GM12878 (cell line): ENCODE data around the gene SUN5. TPM values are rescaled to one million over a fixed set of nuclear protein-coding genes. Genes with fewer than 3 reads are reported as not detected.

Experiments used
- ATAC-seq: fragments of 200-7000 bp; cut with Tn5 transposase; 3 replicates; pipeline ENCODE4 v1.9.1; 2020; ENCODE audit warnings: mild to moderate bottlenecking, moderate library complexity
- BruUV-seq: library from RNA; stranded (reverse); fragments of 400-500 nt; replicated peaks from 2 replicates; lab custom pipeline; 2021; lab: Mats Ljungman, UMichigan
- CTCF ChIA-PET: fragments of 300-600 bp; sonication (Branson Sonifier 250); formaldehyde crosslinking; extraction: SDS; loops from one replicate; lab custom pipeline; 2021; ENCODE audit warnings: inconsistent platforms; lab: Yijun Ruan, JAX
- POLR2A ChIA-PET: fragments of 350-600 bp; formaldehyde crosslinking; extraction: SDS; loops from one replicate; lab custom pipeline; 2021; ENCODE audit warnings: inconsistent platforms; lab: Charles Lee
- RAD21 ChIA-PET: fragments of 300-600 bp; sonication (Branson Sonifier 250); formaldehyde crosslinking; loops from one replicate; lab custom pipeline; 2023; ENCODE audit warnings: antibody characterized with exemption; ENCODE audit not compliant: unreplicated experiment; lab: Charles Lee
- SMC1A ChIA-PET: fragments of 300-600 bp; sonication (Branson Sonifier 250); formaldehyde crosslinking; loops from one replicate; lab custom pipeline; 2023; ENCODE audit not compliant: unreplicated experiment, uncharacterized antibody; lab: Charles Lee
- DNase-seq: peaks from one replicate; pipeline ENCODE4 v3.0.0-alpha.2; 2011; ENCODE audit warnings: low read depth, low spot score
- FAIRE-seq: peaks from 3 replicates; lab custom pipeline; 2011; peaks lifted over from hg19 to GRCh38; lab: Jason Lieb, UNC
- H2AFZ ChIP-seq: 2 replicates; pipeline ENCODE4 v1.6.0; 2011; ENCODE audit warnings: low read depth, low read length, control low read depth; ENCODE audit not compliant: control insufficient read depth
- H3K27ac ChIP-seq: 2 replicates; pipeline ENCODE4 v1.5.1; 2011; ENCODE audit warnings: control low read depth; ENCODE audit not compliant: control insufficient read depth, insufficient read depth
- H3K27me3 ChIP-seq, 2 experiments: replicated peaks in 1 of 2; 2 replicates each; pipeline versions ENCODE4 v1.6.0 to v1.6.1; 2011; ENCODE audit warnings: low read length in 1 of 2; ENCODE audit not compliant: control insufficient read depth in 2 of 2, insufficient read depth in 2 of 2
- H3K36me3 ChIP-seq, 2 experiments: 2 replicates each; pipeline ENCODE4 v1.5.1; 2011; ENCODE audit warnings: low read length in 1 of 2; ENCODE audit not compliant: control insufficient read depth in 2 of 2, insufficient read depth in 2 of 2
- H3K4me1 ChIP-seq: 2 replicates; pipeline ENCODE4 v1.6.1; 2011; ENCODE audit warnings: mild to moderate bottlenecking, low read length, moderate library complexity, mixed read lengths; ENCODE audit not compliant: control insufficient read depth, insufficient read depth
- H3K4me2 ChIP-seq: 2 replicates; pipeline ENCODE4 v1.6.0; 2011; ENCODE audit warnings: control low read depth; ENCODE audit not compliant: control insufficient read depth, insufficient read depth
- H3K4me3 ChIP-seq: fragments of 200-600 bp; sonication (generic); 2 replicates; pipeline ENCODE4 v1.5.1; 2016
- H3K79me2 ChIP-seq: 2 replicates; pipeline ENCODE4 v1.6.0; 2011; ENCODE audit warnings: low read length; ENCODE audit not compliant: control insufficient read depth, insufficient read depth
- H3K9ac ChIP-seq: 2 replicates; pipeline ENCODE4 v1.8.0; 2011; ENCODE audit warnings: low read length, control low read depth, mixed read lengths; ENCODE audit not compliant: control insufficient read depth, insufficient read depth
- H3K9me3 ChIP-seq: replicated peaks from 3 replicates; pipeline ENCODE4 v1.5.1; 2011; ENCODE audit warnings: mild to moderate bottlenecking, low read length; ENCODE audit not compliant: control insufficient read depth, insufficient read depth
- H4K20me1 ChIP-seq: 2 replicates; pipeline ENCODE4 v1.6.0; 2011; ENCODE audit not compliant: control insufficient read depth, insufficient read depth
- EGR1 ChIP-seq, 2 experiments: IDR thresholded peaks; 1 replicate in 1 of 2; 2 replicates in 1 of 2; pipeline ENCODE4 v1.6.1; 2011 to 2012; ENCODE audit warnings: low read depth in 2 of 2, low read length in 2 of 2, borderline replicate concordance in 1 of 2, mild to moderate bottlenecking in 1 of 2, moderate library complexity in 1 of 2
- ESRRA ChIP-seq: IDR thresholded peaks from 2 replicates; pipeline ENCODE4 v1.6.1; 2012; ENCODE audit warnings: mild to moderate bottlenecking, low read length, improper control_type of control experiment
- ETV6 ChIP-seq, 2 experiments: fragments of 450-650 bp in 1 of 2; IDR thresholded peaks in 1 of 2; conservative IDR thresholded peaks in 1 of 2; 2 replicates each; pipeline ENCODE4 v1.6.1; 2014; ENCODE audit warnings: antibody characterized with exemption in 1 of 2, borderline replicate concordance in 1 of 2, low read depth in 1 of 2, mild to moderate bottlenecking in 1 of 2, moderate library complexity in 1 of 2
- HDAC6 ChIP-seq: fragments of 200-600 bp; sonication (generic); IDR thresholded peaks from one replicate; pipeline ENCODE4 v1.8.0; 2017; ENCODE audit warnings: antibody characterized with exemption; ENCODE audit not compliant: unreplicated experiment
- IRF4 ChIP-seq: IDR thresholded peaks from 2 replicates; pipeline ENCODE4 v1.6.1; 2011; ENCODE audit warnings: low read depth, low read length
- NR2C2 ChIP-seq: IDR thresholded peaks from 2 replicates; pipeline ENCODE4 v1.6.1; 2011; ENCODE audit warnings: borderline replicate concordance, low read depth; ENCODE audit not compliant: control insufficient read depth, insufficient read length
- SMC3 ChIP-seq: IDR thresholded peaks from 2 replicates; pipeline ENCODE4 v1.6.1; 2011; ENCODE audit warnings: low read length, improper control_type of control experiment, borderline replicate concordance
- SP1 ChIP-seq: IDR thresholded peaks from one replicate; pipeline ENCODE4 v1.6.1; 2011; ENCODE audit warnings: low read depth, low read length
- YBX1 ChIP-seq: fragments of 450-650 bp; IDR thresholded peaks from 2 replicates; pipeline ENCODE4 v1.6.1; 2016; ENCODE audit warnings: antibody characterized with exemption
- WGBS: methylation state at CpG from one replicate; pipeline ENCODE4 v1.1.6; 2016; ENCODE audit warnings: low lambda C conversion rate; ENCODE audit not compliant: insufficient replicate concordance, insufficient coverage; ENCODE audit errors: missing lambda C conversion rate; 5-methylcytosine and 5-hydroxymethylcytosine counted together
- in situ Hi-C: fragments of 300-500 bp; cut with MboI; formaldehyde crosslinking; loops from 9 replicates; pipeline ENCODE4 v1.14.3; 2018; ENCODE audit warnings: mixed read lengths
- intact Hi-C: fragments of 100-400 bp; cut with micrococcal nuclease; formaldehyde crosslinking; loops from one replicate; pipeline ENCODE4 v1.14.2; 2022; ENCODE audit not compliant: unreplicated experiment
- polyA plus RNA-seq, 11 experiments: library from polyadenylated mRNA; depleted of rRNA in 4 of 11; unstranded in 6 of 11; stranded (reverse) in 5 of 11; fragments of >200 nt; fragmentation: Nextera tagmentation in 4 of 11; fragmentation: Illumina TruSeq in 1 of 11; extraction: Ambion mirVana in 4 of 11; extraction: Trizol in 1 of 11; gene quantifications; 1 replicate in 1 of 11; 2 replicates in 10 of 11; pipeline versions ENCODE4 v1.2.1 to v1.2.3, GENCODE V29; 2011 to 2016; ENCODE audit warnings: inconsistent platforms in 2 of 11, missing spikeins in 2 of 11, low read depth in 1 of 11
- total RNA-seq, 4 experiments: library from RNA; depleted of rRNA in 3 of 4; stranded (reverse); fragments of >200 nt in 3 of 4; fragmentation: Illumina TruSeq in 1 of 4; extraction: Trizol in 1 of 4; gene quantifications; 2 replicates each; pipeline versions ENCODE4 v1.2.1 to v1.2.3, GENCODE V29; 2013 to 2021

The SUN5 gene
- total and polyA plus RNA-seq, 10 of the 15 experiments (the other 5 are each of a cell fraction or from before 2014, with no cell fraction given): not detected

DNA sequence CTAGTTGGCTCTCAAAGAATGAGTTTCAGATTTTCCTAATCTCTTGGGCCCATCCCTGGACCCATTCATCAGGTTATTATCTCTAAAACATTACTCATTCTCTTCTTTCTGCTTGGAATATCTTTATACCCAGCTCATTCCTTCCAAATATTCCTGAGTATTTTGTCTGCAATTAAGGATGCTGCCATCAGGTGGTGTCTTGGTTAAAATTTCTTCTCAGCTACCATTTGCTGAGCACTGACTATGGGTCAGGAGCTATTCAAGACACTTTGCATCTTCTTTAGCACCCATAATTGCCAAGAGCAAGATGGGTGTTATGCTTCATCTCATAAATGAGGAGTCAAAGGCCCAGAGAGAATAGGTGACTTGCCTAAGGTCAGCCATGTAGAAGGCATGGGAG is 8.4 kb downstream of the SUN5 start:
- H2AFZ ChIP-seq: no peak overlapping the region
- H3K36me3 ChIP-seq: no peaks in the 10 kb centered on the region
- ChIA-PET RAD21 (interaction anchor here (0.9 kb wide), 1 partner anchor 12 kb away, joined by 3 read pairs; no protein-coding TSS in a partner anchor), POLR2A (no interaction called here), SMC1A (no interaction called here), CTCF (no interaction called here)
- no peak for TF ChIP-seq NR2C2
- TF ChIP-seq SP1: no peak
- TF ChIP-seq ESRRA: no peak
- TF ChIP-seq ETV6 (conservative IDR thresholded peaks at IDR 0.05 in 1 of 2, IDR thresholded peaks at IDR 0.05 in 1 of 2; ENCODE audit: borderline replicate concordance in 1 of 2, low read depth in 1 of 2): no peak
- TF ChIP-seq HDAC6: no peak
- no peaks in the 10 kb centered on the region for H4K20me1 ChIP-seq
- H3K27me3 ChIP-seq: no peaks in the 10 kb centered on the region
- FAIRE-seq (no peak), DNase-seq (no peak), ATAC-seq (no peak)
- H3K79me2 ChIP-seq: no peaks in the 10 kb centered on the region
- intact Hi-C loops (no loop called here), in situ Hi-C loops (no loop called here)
- no peak overlapping the region for H3K27ac ChIP-seq
- H3K9ac ChIP-seq: no peak overlapping the region
- no TSS peak for BruUV-seq
- no peak overlapping the region for H3K4me2 ChIP-seq
- no peak overlapping the region for H3K4me3 ChIP-seq
- H3K9me3 ChIP-seq: no peaks in the 10 kb centered on the region
- H3K4me1 ChIP-seq: no peaks in the 10 kb centered on the region

GRCh38 chr20:32993496-32994050 is 10.7 kb downstream of the SUN5 start:
- in situ Hi-C loops: no loop called here
- FAIRE-seq: no peak
- no peaks in the 10 kb centered on the region for H3K27me3 ChIP-seq
- H3K36me3 ChIP-seq: no peaks in the 10 kb centered on the region
- no peaks in the 10 kb centered on the region for H4K20me1 ChIP-seq
- 42% methylated on average over 8 of the region's 8 CpGs for WGBS
- H3K4me1 ChIP-seq: no peaks in the 10 kb centered on the region
- no peak overlapping the region for H3K27ac ChIP-seq
- no peak overlapping the region for H3K4me3 ChIP-seq
- H2AFZ ChIP-seq: no peak overlapping the region
- H3K79me2 ChIP-seq: no peaks in the 10 kb centered on the region
- CTCF ChIA-PET: interaction anchor here (1.4 kb wide), 1 partner anchor 12 kb away, joined by 4 read pairs; no protein-coding TSS in a partner anchor
- intact Hi-C loops: no loop called here
- no peak overlapping the region for H3K9ac ChIP-seq
- RAD21 ChIA-PET: no interaction called here
- H3K4me2 ChIP-seq: no peak overlapping the region
- no peak for ATAC-seq
- SMC1A ChIA-PET: no interaction called here
- POLR2A ChIA-PET: no interaction called here
- no TSS peak for BruUV-seq
- H3K9me3 ChIP-seq: no peaks in the 10 kb centered on the region
- TF ChIP-seq SMC3: no peak
- TF ChIP-seq EGR1 (IDR thresholded peaks at IDR 0.05; ENCODE audit: borderline replicate concordance in 1 of 2, low read depth in 2 of 2, low read length in 2 of 2): no peak
- no peak for TF ChIP-seq YBX1
- TF ChIP-seq IRF4: no peak
- DNase-seq: no peak
